ENCODE results near the gene C11orf21.

DNA sequence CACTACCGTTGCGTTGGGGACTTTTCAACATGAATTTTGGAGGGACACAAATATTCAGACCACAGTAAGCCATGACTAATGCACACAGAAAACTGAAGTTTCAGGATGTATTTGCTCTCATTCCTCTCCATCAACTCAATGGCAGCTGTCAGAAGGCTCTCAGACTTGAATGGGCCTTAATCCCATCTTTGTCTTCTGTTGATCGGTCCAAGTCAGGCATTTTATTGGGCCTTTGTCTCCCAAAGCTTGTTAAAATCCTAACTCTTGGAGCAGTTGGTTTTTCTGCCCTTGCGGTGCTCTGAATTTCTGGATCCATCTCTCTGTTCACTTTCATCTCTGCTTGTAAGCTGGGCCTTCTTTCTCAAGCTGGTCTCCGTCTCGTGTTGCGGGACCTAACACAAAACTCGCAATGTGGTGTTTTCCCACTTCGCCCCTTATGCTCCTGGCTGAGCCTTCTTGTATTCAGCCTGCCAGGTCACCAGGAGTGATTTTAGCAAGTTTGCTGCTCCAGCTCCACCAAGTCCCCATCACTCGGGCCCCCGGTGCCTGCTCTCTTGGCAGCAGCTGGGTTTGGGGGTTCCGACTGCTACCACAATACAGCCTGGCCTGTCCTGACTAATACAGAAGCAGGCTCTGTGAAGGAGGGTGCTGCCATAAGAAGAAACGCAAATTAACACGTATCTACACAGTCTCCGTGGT is 27.1 kb upstream of the C11orf21 start:
- TF ChIP-seq, protein P1, sequence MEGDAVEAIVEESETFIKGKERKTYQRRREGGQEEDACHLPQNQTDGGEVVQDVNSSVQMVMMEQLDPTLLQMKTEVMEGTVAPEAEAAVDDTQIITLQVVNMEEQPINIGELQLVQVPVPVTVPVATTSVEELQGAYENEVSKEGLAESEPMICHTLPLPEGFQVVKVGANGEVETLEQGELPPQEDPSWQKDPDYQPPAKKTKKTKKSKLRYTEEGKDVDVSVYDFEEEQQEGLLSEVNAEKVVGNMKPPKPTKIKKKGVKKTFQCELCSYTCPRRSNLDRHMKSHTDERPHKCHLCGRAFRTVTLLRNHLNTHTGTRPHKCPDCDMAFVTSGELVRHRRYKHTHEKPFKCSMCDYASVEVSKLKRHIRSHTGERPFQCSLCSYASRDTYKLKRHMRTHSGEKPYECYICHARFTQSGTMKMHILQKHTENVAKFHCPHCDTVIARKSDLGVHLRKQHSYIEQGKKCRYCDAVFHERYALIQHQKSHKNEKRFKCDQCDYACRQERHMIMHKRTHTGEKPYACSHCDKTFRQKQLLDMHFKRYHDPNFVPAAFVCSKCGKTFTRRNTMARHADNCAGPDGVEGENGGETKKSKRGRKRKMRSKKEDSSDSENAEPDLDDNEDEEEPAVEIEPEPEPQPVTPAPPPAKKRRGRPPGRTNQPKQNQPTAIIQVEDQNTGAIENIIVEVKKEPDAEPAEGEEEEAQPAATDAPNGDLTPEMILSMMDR (IDR thresholded peaks at IDR 0.05; ENCODE audit: low read depth, low read length, poor library complexity, severe bottlenecking) = no peak
- no peak for TF ChIP-seq EZH2phosphoT487 (IDR thresholded peaks at IDR 0.05; ENCODE audit: borderline replicate concordance, low read length)
